GM19035 (cell line): ENCODE measurements around the gene SPACA1.

Experiments
- ATAC-seq: cut with Tn5 transposase; IDR thresholded peaks from one replicate; pipeline ENCODE4 v1.9.1; 2021; ENCODE audit not compliant: unreplicated experiment

Gene SPACA1

GRCh38 chr6:88089708-88090107 lies 42.1 kb downstream of the SPACA1 start:
- no peak for ATAC-seq

- no peak for ATAC-seq
Measured at GRCh38 chr6:88105741-88106340, 58.2 kb downstream of the SPACA1 start.

GRCh38 chr6:88107241-88107640 lies 59.6 kb downstream of the SPACA1 start:
- no peak for ATAC-seq

- ATAC-seq, result no peak
Measured at GRCh38 chr6:88111991-88112390, 64.3 kb downstream of the SPACA1 start.

- ATAC-seq, result no peak
Measured at GRCh38 chr6:88114838-88115237, 67.2 kb downstream of the SPACA1 start.

- no peak for ATAC-seq
Measured at GRCh38 chr6:88115307-88115706, 67.7 kb downstream of the SPACA1 start.

- no peak for ATAC-seq
Measured at GRCh38 chr6:88116276-88116675, 68.6 kb downstream of the SPACA1 start.
